Lower lobe of right lung (tissue), 2 donors: ENCODE results near the gene RASSF3. TPM values are rescaled to one million over a fixed set of nuclear protein-coding genes. Genes with fewer than 3 reads are reported as not detected.

ENCODE experiments used
- ATAC-seq, 2 donors: fragments of 200-7000 bp; cut with Tn5 transposase; one replicate each; pipeline ENCODE4 v1.9.1; 2020 to 2022; ENCODE audit warnings: mild to moderate bottlenecking in 2 of 2, moderate library complexity in 2 of 2
- DNase-seq: peaks from one replicate; pipeline ENCODE4 v3.0.0-alpha.2; 2020
- H3K27ac ChIP-seq: fragments of 200-600 bp; one replicate; pipeline ENCODE4 v1.8.0; 2022
- H3K27me3 ChIP-seq: fragments of 200-600 bp; one replicate; pipeline ENCODE4 v1.8.0; 2022; ENCODE audit warnings: low read depth
- H3K36me3 ChIP-seq: fragments of 200-600 bp; one replicate; pipeline ENCODE4 v1.8.0; 2022; ENCODE audit warnings: mild to moderate bottlenecking
- H3K4me1 ChIP-seq: fragments of 200-600 bp; one replicate; pipeline ENCODE4 v1.8.0; 2022
- H3K4me3 ChIP-seq: fragments of 200-600 bp; one replicate; pipeline ENCODE4 v1.8.0; 2022; ENCODE audit warnings: mild to moderate bottlenecking
- H3K9me3 ChIP-seq: fragments of 200-600 bp; one replicate; pipeline ENCODE4 v1.8.0; 2022
- CTCF ChIP-seq: fragments of 200-600 bp; IDR thresholded peaks from one replicate; pipeline ENCODE4 v1.8.0; 2022; ENCODE audit warnings: antibody characterized with exemption, mild to moderate bottlenecking
- intact Hi-C: fragments of 100-400 bp; cut with DNase I; formaldehyde crosslinking; loops from one replicate; pipeline ENCODE4 v1.11.0; 2022
- total RNA-seq: library from RNA; stranded (reverse); fragmentation: NEBNext Ultra II Directional; extraction: Animal tissue kit (Norgen Biotek cat#: 25700); gene quantifications from one replicate; pipeline ENCODE4 v1.2.1, GENCODE V29; 2021
- donor health status: DM: no; HTN: yes; CAD: no; lungs with severe emphysema.

RASSF3 gene
- total RNA-seq, 1 donor from 2014 or later, result 82.7 TPM

DNA sequence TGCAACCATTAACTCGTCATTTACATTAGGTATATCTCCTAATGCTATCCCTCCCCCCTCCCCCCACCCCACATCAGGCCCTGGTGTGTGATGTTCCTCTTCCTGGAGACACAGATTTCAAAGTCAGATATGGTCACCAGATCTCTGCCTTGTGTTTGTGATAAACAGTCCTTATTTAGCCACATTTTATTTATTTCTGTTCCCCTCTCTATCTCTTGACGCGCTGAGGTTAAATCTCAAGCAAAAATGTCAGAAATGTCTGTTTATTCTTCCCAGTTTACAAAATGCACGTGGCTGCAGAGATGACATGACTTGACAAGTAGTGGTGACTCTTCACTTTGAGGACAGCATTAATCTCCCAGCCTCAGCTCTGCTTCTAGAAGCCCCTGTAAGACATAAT is 11.5 kb upstream of the RASSF3 start:
- DNase-seq, result no peak
- no peaks in the 10 kb centered on the region for H3K36me3 ChIP-seq
- H3K9me3 ChIP-seq, result no peaks in the 10 kb centered on the region
- intact Hi-C loops, result no loop called here
- no peak overlapping the region for H3K27ac ChIP-seq
- H3K4me3 ChIP-seq, result no peak overlapping the region
- ATAC-seq, result no peak
- peaks cover 31% of the 10 kb centered on the region for H3K4me1 ChIP-seq
- no peak for TF ChIP-seq CTCF
- H3K27me3 ChIP-seq, result no peaks in the 10 kb centered on the region

GRCh38 chr12:64600164-64600561 is 10.1 kb upstream of the RASSF3 start:
- DNase-seq, result no peak
- no peak overlapping the region for H3K27ac ChIP-seq
- H3K36me3 ChIP-seq, result no peaks in the 10 kb centered on the region
- no peak overlapping the region for H3K4me3 ChIP-seq
- H3K4me1 ChIP-seq, result peaks cover 31% of the 10 kb centered on the region
- intact Hi-C loops, result no loop called here
- no peak for ATAC-seq
- no peak for TF ChIP-seq CTCF
- no peaks in the 10 kb centered on the region for H3K9me3 ChIP-seq
- H3K27me3 ChIP-seq, result no peaks in the 10 kb centered on the region

DNA sequence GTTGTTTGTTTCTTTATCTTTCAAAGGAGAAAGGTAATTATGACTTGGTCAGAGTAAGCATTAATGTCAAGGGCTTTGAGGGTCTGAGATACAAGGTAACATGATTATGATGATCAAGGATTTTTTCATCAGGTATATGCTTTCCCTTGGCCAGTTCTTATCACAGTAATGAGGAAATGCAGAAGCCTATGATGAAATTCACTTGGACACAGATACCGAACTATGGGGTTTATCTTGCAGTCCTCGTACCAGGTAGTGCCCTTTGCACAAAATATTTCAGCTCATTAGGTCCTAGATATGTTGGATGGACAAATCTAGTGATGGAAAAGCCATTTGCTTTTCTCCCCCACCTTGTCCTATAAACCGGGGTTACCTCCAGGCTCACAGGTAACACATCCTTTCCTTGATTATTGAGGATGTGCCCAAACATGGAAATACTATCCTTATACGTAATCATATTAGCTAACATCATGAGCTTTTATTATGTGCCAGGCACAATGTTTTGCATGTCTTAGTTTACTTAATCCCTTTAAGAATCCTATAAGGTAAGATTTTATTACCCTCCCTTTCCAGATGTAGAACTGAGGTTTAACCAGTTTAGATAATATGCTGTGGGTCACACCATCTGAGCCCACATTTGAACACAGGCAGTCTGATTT is 7.0 kb upstream of the RASSF3 start:
- DNase-seq, result no peak
- Histone ChIP-seq H3K36me3 (no peaks in the 10 kb centered on the region), H3K9me3 (no peaks in the 10 kb centered on the region), H3K27ac (no peak overlapping the region), H3K27me3 (no peaks in the 10 kb centered on the region), H3K4me1 (peaks cover 9% of the 10 kb centered on the region), H3K4me3 (no peak overlapping the region)
- no peak for ATAC-seq
- no peak for TF ChIP-seq CTCF
- intact Hi-C loops, result no loop called here

GRCh38 chr12:64608901-64609535 is 1.3 kb upstream of the RASSF3 start:
- H3K36me3 ChIP-seq, result no peaks in the 10 kb centered on the region
- H3K9me3 ChIP-seq, result no peaks in the 10 kb centered on the region
- H3K27me3 ChIP-seq, result no peaks in the 10 kb centered on the region
- DNase-seq (no peak), ATAC-seq (peak; percentile 3 to 7)
- peaks cover 27% of the 10 kb centered on the region for H3K4me1 ChIP-seq
- no peak for TF ChIP-seq CTCF
- peak overlapping the region; percentile 93 for H3K27ac ChIP-seq
- intact Hi-C loops, result no loop called here
- peak overlapping the region; percentile 96 for H3K4me3 ChIP-seq

GRCh38 chr12:64609536-64610078 is 688 bp upstream of the RASSF3 start:
- peaks cover 5% of the 10 kb centered on the region for H3K36me3 ChIP-seq
- H3K27ac ChIP-seq, result peak overlapping the region; percentile 93
- TF ChIP-seq CTCF, result no peak
- DNase-seq, result no peak
- peak overlapping the region; percentile 96 for H3K4me3 ChIP-seq
- intact Hi-C loops, result loop anchor here (10.0 kb wide), 1 partner anchor 45 kb away; no protein-coding TSS in a partner anchor
- ATAC-seq, result no peak
- no peaks in the 10 kb centered on the region for H3K27me3 ChIP-seq
- no peaks in the 10 kb centered on the region for H3K9me3 ChIP-seq
- peaks cover 27% of the 10 kb centered on the region for H3K4me1 ChIP-seq
